HG02678 (cell line): Measurements from ENCODE around the gene CMTR1.
A peak's percentile ranks its signal among the peaks of the same experiment; 100 is the strongest.
"Not testable (repeated sequence)": the region's sequence is repeated elsewhere in the genome, so short reads cannot be mapped to it uniquely, and the experiment has no call there.

ENCODE experiments used
- ATAC-seq: cut with Tn5 transposase; IDR thresholded peaks from one replicate; pipeline ENCODE4 v1.9.1; 2021; ENCODE audit warnings: mild to moderate bottlenecking, moderate library complexity; ENCODE audit not compliant: unreplicated experiment

Gene CMTR1

GRCh38 chr6:37433657-37434271 is 743 bp downstream of the CMTR1 start:
- peak; percentile 34 for ATAC-seq

- no peak for ATAC-seq
Observed at GRCh38 chr6:37435373-37435772, 2.4 kb downstream of the CMTR1 start.

GRCh38 chr6:37435816-37436215 is 2.8 kb downstream of the CMTR1 start:
- no peak for ATAC-seq

GRCh38 chr6:37438930-37439329 is 5.9 kb downstream of the CMTR1 start:
- ATAC-seq = no peak

GRCh38 chr6:37441651-37442050 is 8.6 kb downstream of the CMTR1 start:
- no peak for ATAC-seq

- no peak for ATAC-seq
Observed at GRCh38 chr6:37442416-37443215, 9.6 kb downstream of the CMTR1 start.

- not testable (repeated sequence) for ATAC-seq
Observed at GRCh38 chr6:37443216-37443542, 10.2 kb downstream of the CMTR1 start.

GRCh38 chr6:37449984-37450383 is 17.0 kb downstream of the CMTR1 start:
- no peak for ATAC-seq

GRCh38 chr6:37451441-37452193 is 18.6 kb downstream of the CMTR1 start:
- no peak for ATAC-seq

- no peak for ATAC-seq
Observed at GRCh38 chr6:37452522-37452921, 19.5 kb downstream of the CMTR1 start.

- no peak for ATAC-seq
Observed at GRCh38 chr6:37454420-37455140, 21.6 kb downstream of the CMTR1 start.

- no peak for ATAC-seq
Observed at GRCh38 chr6:37456126-37456525, 23.1 kb downstream of the CMTR1 start.

- no peak for ATAC-seq
Observed at GRCh38 chr6:37456816-37457560, 24.0 kb downstream of the CMTR1 start.

GRCh38 chr6:37459981-37460800 is 27.2 kb downstream of the CMTR1 start:
- no peak for ATAC-seq

- ATAC-seq = no peak
Observed at GRCh38 chr6:37460805-37461204, 27.8 kb downstream of the CMTR1 start.

GRCh38 chr6:37463110-37463509 is 30.1 kb downstream of the CMTR1 start:
- ATAC-seq = no peak

GRCh38 chr6:37467718-37468117 is 34.7 kb downstream of the CMTR1 start:
- no peak for ATAC-seq

- no peak for ATAC-seq
Observed at GRCh38 chr6:37473364-37474095, 40.5 kb downstream of the CMTR1 start.

GRCh38 chr6:37474316-37474715 is 41.3 kb downstream of the CMTR1 start:
- ATAC-seq = no peak
